Keratinocyte (primary cell): ENCODE results near the gene ZBP1. TPM values are rescaled to one million over a fixed set of nuclear protein-coding genes. Genes with fewer than 3 reads are reported as not detected.

Experiments used
- DNase-seq: peaks from one replicate; pipeline ENCODE4 v3.0.0-alpha.2; 2011; ENCODE audit warnings: low read depth, missing footprints, low spot score
- FAIRE-seq: peaks from 2 replicates; lab custom pipeline; 2011; peaks lifted over from hg19 to GRCh38; lab: Jason Lieb, UNC
- H2AFZ ChIP-seq: 2 replicates; pipeline ENCODE4 v1.6.0; 2012; ENCODE audit warnings: low read length, control low read depth, inconsistent platforms; ENCODE audit not compliant: control insufficient read depth
- H3K27ac ChIP-seq: 2 replicates; pipeline ENCODE4 v1.5.1; 2011; ENCODE audit warnings: low read length; ENCODE audit not compliant: control insufficient read depth, insufficient read depth
- H3K27me3 ChIP-seq: 3 replicates; pipeline ENCODE4 v1.6.0; 2011; ENCODE audit warnings: low read length; ENCODE audit not compliant: control insufficient read depth, insufficient read depth; ENCODE audit errors: extremely low read depth
- H3K36me3 ChIP-seq, 2 experiments: 2 replicates in 1 of 2; 3 replicates in 1 of 2; pipeline ENCODE4 v1.5.1; 2011; ENCODE audit warnings: low read length in 2 of 2, mild to moderate bottlenecking in 1 of 2; ENCODE audit not compliant: control insufficient read depth in 2 of 2, insufficient read depth in 2 of 2; ENCODE audit errors: extremely low read depth in 1 of 2
- H3K4me1 ChIP-seq: 3 replicates; pipeline ENCODE4 v1.5.1; 2011; ENCODE audit warnings: low read length; ENCODE audit not compliant: control insufficient read depth, insufficient read depth; ENCODE audit errors: extremely low read depth
- H3K4me2 ChIP-seq: 3 replicates; pipeline ENCODE4 v1.6.0; 2011; ENCODE audit warnings: low read depth, low read length; ENCODE audit not compliant: control insufficient read depth, insufficient read depth; ENCODE audit errors: extremely low read depth
- H3K4me3 ChIP-seq, 3 experiments: fragments of 200-600 bp in 1 of 3; sonication (generic) in 1 of 3; 2 replicates in 2 of 3; 3 replicates in 1 of 3; pipeline ENCODE4 v1.5.1; 2011 to 2016; ENCODE audit warnings: low read length in 3 of 3, mild to moderate bottlenecking in 3 of 3, control low read depth in 2 of 3, inconsistent platforms in 1 of 3, low read depth in 1 of 3, mixed read lengths in 1 of 3, mixed run types in 1 of 3, moderate library complexity in 1 of 3; ENCODE audit not compliant: control insufficient read depth in 2 of 3, insufficient read depth in 2 of 3; ENCODE audit errors: extremely low read depth in 1 of 3
- H3K79me2 ChIP-seq: 2 replicates; pipeline ENCODE4 v1.6.0; 2012; ENCODE audit warnings: low read length; ENCODE audit not compliant: control insufficient read depth, insufficient read depth
- H3K9ac ChIP-seq: 3 replicates; pipeline ENCODE4 v1.6.0; 2011; ENCODE audit warnings: low read length; ENCODE audit not compliant: control insufficient read depth, insufficient read depth; ENCODE audit errors: extremely low read depth
- H3K9me1 ChIP-seq: 3 replicates; pipeline ENCODE4 v1.6.0; 2011; ENCODE audit warnings: low read length; ENCODE audit not compliant: control insufficient read depth, insufficient read depth; ENCODE audit errors: extremely low read depth
- H3K9me3 ChIP-seq: 2 replicates; pipeline ENCODE4 v1.5.1; 2012; ENCODE audit warnings: low read depth, low read length; ENCODE audit not compliant: control insufficient read depth
- H4K20me1 ChIP-seq: 3 replicates; pipeline ENCODE4 v1.6.0; 2011; ENCODE audit warnings: low read length; ENCODE audit not compliant: control insufficient read depth, insufficient read depth; ENCODE audit errors: extremely low read depth
- CTCF ChIP-seq, 3 experiments: IDR thresholded peaks in 1 of 3; conservative IDR thresholded peaks in 1 of 3; optimal IDR thresholded peaks in 1 of 3; 2 replicates in 2 of 3; 3 replicates in 1 of 3; pipeline versions ENCODE3 to v1.5.1; 2011; ENCODE audit warnings: low read length in 3 of 3, mild to moderate bottlenecking in 3 of 3, moderate library complexity in 2 of 3, control low read depth in 1 of 3, inconsistent platforms in 1 of 3; ENCODE audit not compliant: insufficient read depth in 2 of 3; ENCODE audit errors: extremely low read depth in 1 of 3
- EZH2 ChIP-seq: IDR thresholded peaks from one replicate; pipeline ENCODE4 v1.6.1; 2012; ENCODE audit warnings: inconsistent platforms, mild to moderate bottlenecking, low read length, moderate library complexity
- dilution Hi-C: fragments of 300-500 bp; cut with MboI; formaldehyde crosslinking; loops from one replicate; pipeline ENCODE4 v1.7.0; 2020; ENCODE audit warnings: low sequenced_read_pairs; ENCODE audit not compliant: extremely low pct_ligation_motif_present
- polyA plus RNA-seq, 5 experiments: library from polyadenylated mRNA; depleted of rRNA in 3 of 5; stranded (reverse) in 3 of 5; stranded (forward) in 1 of 5; unstranded in 1 of 5; fragments of >200 nt; gene quantifications; 1 replicate in 1 of 5; 2 replicates in 3 of 5; 3 replicates in 1 of 5; pipeline versions ENCODE4 v1.2.1 to v1.2.3, GENCODE V29; 2011 to 2012; ENCODE audit warnings: missing spikeins in 2 of 5, low read depth in 1 of 5, low replicate concordance in 1 of 5

Gene ZBP1
- polyA plus RNA-seq, 1 donor (not counting 4 experiments of a cell fraction or from before 2014, with no cell fraction given), result 0.08 TPM

DNA sequence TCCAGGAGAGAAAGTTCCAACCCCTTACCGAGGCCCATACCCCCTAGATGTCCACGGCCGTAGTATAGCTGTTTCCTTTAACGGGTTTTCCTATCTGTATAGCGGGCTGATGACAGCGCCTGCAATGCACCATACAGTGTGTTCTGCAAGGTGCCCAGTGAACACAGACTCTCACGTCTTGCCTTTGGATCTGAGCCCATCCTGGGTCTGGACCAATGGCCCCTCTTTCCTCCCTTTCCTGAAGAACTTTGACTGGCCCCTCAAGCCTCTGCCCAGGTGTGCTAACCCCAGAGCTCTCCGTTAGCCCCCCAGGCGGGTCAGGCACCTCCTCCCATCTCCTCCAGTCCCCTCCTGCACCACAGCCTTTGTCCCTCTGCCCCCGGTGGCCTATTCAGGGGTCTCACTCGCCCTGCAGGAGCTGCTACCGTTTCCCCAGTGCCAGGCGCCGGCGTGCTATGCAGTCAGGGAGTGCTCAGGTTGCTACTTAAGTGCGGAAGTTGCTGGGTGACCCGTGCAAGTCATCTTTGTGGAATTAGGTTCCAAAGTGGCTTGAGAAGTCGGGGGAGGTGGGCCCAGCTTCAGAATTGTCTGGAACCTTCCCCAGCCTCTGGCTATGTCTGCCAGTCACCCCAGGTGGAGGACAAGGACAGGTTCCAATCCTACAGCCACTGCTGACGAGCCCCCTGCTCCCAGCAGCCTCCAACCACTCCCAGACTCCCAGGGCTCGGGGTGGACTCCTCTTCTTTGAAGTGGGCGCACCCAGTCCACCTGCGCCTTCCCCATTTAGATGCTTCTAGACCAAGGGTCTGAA, 35.0 kb upstream of the ZBP1 start:
- no peak overlapping the region for H3K4me2 ChIP-seq
- peaks cover 28% of the 10 kb centered on the region for H3K4me1 ChIP-seq
- no peaks in the 10 kb centered on the region for H3K27me3 ChIP-seq
- H3K79me2 ChIP-seq, result peaks cover 34% of the 10 kb centered on the region
- H3K4me3 ChIP-seq, result no peak overlapping the region
- TF ChIP-seq EZH2 (no peak), CTCF (optimal IDR thresholded peaks at IDR 0.05 in 1 of 3, IDR thresholded peaks at IDR 0.05 in 1 of 3, conservative IDR thresholded peaks at IDR 0.05 in 1 of 3; ENCODE audit: extremely low read depth in 1 of 3, insufficient read depth in 2 of 3, low read length in 3 of 3) (no peak)
- peaks cover 52 to 62% of the 10 kb centered on the region in 2 experiments for H3K36me3 ChIP-seq
- H3K27ac ChIP-seq, result no peak overlapping the region
- dilution Hi-C loops, result no loop called here
- FAIRE-seq (no peak), DNase-seq (no peak)
- H3K9ac ChIP-seq, result no peak overlapping the region
- peaks cover 34% of the 10 kb centered on the region for H4K20me1 ChIP-seq
- no peaks in the 10 kb centered on the region for H3K9me3 ChIP-seq
- no peak overlapping the region for H2AFZ ChIP-seq
- H3K9me1 ChIP-seq, result peaks cover 4% of the 10 kb centered on the region

DNA sequence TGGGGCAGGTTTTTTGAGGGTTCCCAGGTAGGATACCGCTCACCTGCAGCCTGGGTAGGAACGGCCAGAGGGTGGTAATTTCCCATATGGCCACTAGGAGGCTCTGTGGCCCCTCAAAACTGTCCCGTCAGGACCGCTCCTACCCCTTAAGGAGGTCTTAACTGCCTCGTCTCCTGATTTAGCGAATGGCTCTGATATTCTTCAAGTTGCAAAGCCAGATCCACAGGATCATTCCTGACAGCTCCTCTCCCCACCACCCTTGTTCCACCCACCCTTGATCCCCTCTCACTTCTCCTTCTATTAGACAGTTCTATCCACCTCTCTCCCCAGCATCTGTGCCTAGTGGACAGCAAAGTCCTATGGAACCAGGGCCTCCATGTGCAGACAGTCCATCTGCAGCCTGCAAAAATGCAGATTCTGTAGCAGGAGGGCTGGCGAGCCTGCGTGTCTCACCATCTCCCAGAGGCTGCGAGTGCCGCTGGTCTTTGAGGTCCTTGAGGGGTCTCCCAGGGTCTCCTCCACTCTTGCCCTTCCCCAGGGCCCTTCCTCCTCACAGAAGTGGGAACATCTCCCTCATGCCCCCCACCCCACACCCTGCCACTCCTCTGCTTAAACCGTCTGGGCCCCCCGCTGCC, 34.3 kb upstream of the ZBP1 start:
- DNase-seq, result no peak
- TF ChIP-seq EZH2, result no peak
- TF ChIP-seq CTCF (optimal IDR thresholded peaks at IDR 0.05 in 1 of 3, IDR thresholded peaks at IDR 0.05 in 1 of 3, conservative IDR thresholded peaks at IDR 0.05 in 1 of 3; ENCODE audit: extremely low read depth in 1 of 3, insufficient read depth in 2 of 3, low read length in 3 of 3), result peak; percentile 80 to 89 (median 88)
- no peak overlapping the region for H3K4me2 ChIP-seq
- FAIRE-seq, result peak; percentile 86
- no peak overlapping the region for H3K27ac ChIP-seq
- H3K4me3 ChIP-seq, result no peak overlapping the region
- no peaks in the 10 kb centered on the region for H3K27me3 ChIP-seq
- H4K20me1 ChIP-seq, result peaks cover 27% of the 10 kb centered on the region
- H2AFZ ChIP-seq, result no peak overlapping the region
- H3K9me3 ChIP-seq, result no peaks in the 10 kb centered on the region
- H3K9ac ChIP-seq, result no peak overlapping the region
- H3K79me2 ChIP-seq, result peaks cover 26% of the 10 kb centered on the region
- H3K4me1 ChIP-seq, result peaks cover 23% of the 10 kb centered on the region
- dilution Hi-C loops, result no loop called here
- H3K9me1 ChIP-seq, result peaks cover 4% of the 10 kb centered on the region
- H3K36me3 ChIP-seq, result peaks cover 47 to 63% of the 10 kb centered on the region in 2 experiments
